ENCODE measurements around the gene PTPDC1. TPM values are rescaled to one million over a fixed set of nuclear protein-coding genes. Genes with fewer than 3 reads are reported as not detected.
A peak's percentile ranks its signal among the peaks of the same experiment; 100 is the strongest.

The PTPDC1 gene
- 6.8 TPM for polyA plus RNA-seq (2013, experiment 1 of 2; ENCODE audit: insufficient read length)
- 7.1 TPM for polyA plus RNA-seq (2013, experiment 2 of 2; ENCODE audit: insufficient read length)

GRCh38 chr9:94084314-94084713 is at the start of gene PTPDC1:
Gene PTPDC1 (plus strand): TSS chr9:94084464. CDS start chr9:94084531, 67 bp downstream.
- DNase-seq = peak; percentile 89

GRCh38 chr9:94034511-94034910 is 49.8 kb upstream of the PTPDC1 start:
- no peak for DNase-seq

GRCh38 chr9:94039786-94040185 is 44.5 kb upstream of the PTPDC1 start:
- no peak for DNase-seq

- DNase-seq = no peak
Observed at GRCh38 chr9:94042516-94043360, 41.5 kb upstream of the PTPDC1 start.

GRCh38 chr9:94054716-94055115 is 29.5 kb upstream of the PTPDC1 start:
- no peak for DNase-seq

- peak; percentile 78 for DNase-seq
Observed at GRCh38 chr9:94056442-94056974, 27.8 kb upstream of the PTPDC1 start.

- no peak for DNase-seq
Observed at GRCh38 chr9:94057918-94058317, 26.3 kb upstream of the PTPDC1 start.

GRCh38 chr9:94061864-94062263 is 22.4 kb upstream of the PTPDC1 start:
- no peak for DNase-seq

GRCh38 chr9:94065535-94065961 is 18.7 kb upstream of the PTPDC1 start:
- peak; percentile 82 for DNase-seq

- no peak for DNase-seq
Observed at GRCh38 chr9:94068257-94068656, 16.0 kb upstream of the PTPDC1 start.

GRCh38 chr9:94076557-94076956 is 7.7 kb upstream of the PTPDC1 start:
- DNase-seq = no peak

GRCh38 chr9:94078086-94078485 is 6.2 kb upstream of the PTPDC1 start:
- no peak for DNase-seq

- DNase-seq = no peak
Observed at GRCh38 chr9:94079236-94079635, 5.0 kb upstream of the PTPDC1 start.

GRCh38 chr9:94080249-94080648 is 4.0 kb upstream of the PTPDC1 start:
- DNase-seq = no peak

- DNase-seq = no peak
Observed at GRCh38 chr9:94081435-94081834, 2.8 kb upstream of the PTPDC1 start.

- DNase-seq = no peak
Observed at GRCh38 chr9:94081864-94082463, 2.3 kb upstream of the PTPDC1 start.

- no peak for DNase-seq
Observed at GRCh38 chr9:94082553-94082952, 1.7 kb upstream of the PTPDC1 start.

GRCh38 chr9:94082956-94083355 is 1.3 kb upstream of the PTPDC1 start:
- DNase-seq = no peak

- DNase-seq = no peak
Observed at GRCh38 chr9:94083384-94083783, 880 bp upstream of the PTPDC1 start.

- DNase-seq = peak; percentile 60
Observed at GRCh38 chr9:94085062-94085639, 887 bp downstream of the PTPDC1 start.

GRCh38 chr9:94086486-94087345 is 2.5 kb downstream of the PTPDC1 start:
- peak; percentile 75 for DNase-seq
